Transverse colon (tissue), 4 donors: Measurements from ENCODE around the gene NLRC5. TPM values are rescaled to one million over a fixed set of nuclear protein-coding genes. Genes with fewer than 3 reads are reported as not detected.
"Not testable (repeated sequence)": the region's sequence is repeated elsewhere in the genome, so short reads cannot be mapped to it uniquely, and the experiment has no call there.

Experiments used
- DNase-seq: peaks from one replicate; pipeline ENCODE4 v3.0.0-alpha.2; 2019
- H3K27ac ChIP-seq, 4 donors: fragments of 200-600 bp; sonication (generic); 2 replicates each; pipeline ENCODE4 v1.5.1; 2016 to 2018; ENCODE audit warnings: inconsistent platforms in 4 of 4
- H3K27me3 ChIP-seq: fragments of 200-600 bp; sonication (generic); 2 replicates; pipeline ENCODE4 v1.5.1; 2017; ENCODE audit warnings: inconsistent platforms
- H3K36me3 ChIP-seq, 4 donors: fragments of 200-600 bp; sonication (generic); 2 replicates each; pipeline ENCODE4 v1.5.1; 2017 to 2019; ENCODE audit warnings: inconsistent platforms in 4 of 4
- H3K4me1 ChIP-seq, 4 donors: fragments of 200-600 bp; sonication (generic); 2 replicates each; pipeline ENCODE4 v1.5.1; 2017 to 2020; ENCODE audit warnings: inconsistent platforms in 4 of 4
- H3K4me3 ChIP-seq, 4 donors: fragments of 200-600 bp; sonication (generic); 1 replicate in 1 of 4; 2 replicates in 3 of 4; pipeline versions ENCODE4 v1.5.1 to v1.6.1; 2017 to 2019; ENCODE audit warnings: inconsistent platforms in 4 of 4
- H3K9me3 ChIP-seq, 2 donors: fragments of 200-600 bp; sonication (generic); 2 replicates each; pipeline ENCODE4 v1.5.1; 2017 to 2019; ENCODE audit warnings: inconsistent platforms in 2 of 2
- CTCF ChIP-seq, 5 experiments: fragments of 200-600 bp in 3 of 5; fragments of 450-650 bp in 2 of 5; sonication (generic) in 3 of 5; IDR thresholded peaks; 1 replicate in 2 of 5; 2 replicates in 3 of 5; pipeline ENCODE4 v1.5.1; 2016 to 2017; ENCODE audit warnings: antibody characterized with exemption in 5 of 5, inconsistent platforms in 3 of 5, mild to moderate bottlenecking in 2 of 5, moderate library complexity in 1 of 5
- EP300 ChIP-seq: sonication (generic); formaldehyde crosslinking; IDR thresholded peaks from one replicate; pipeline ENCODE4 v1.6.1; 2017; ENCODE audit warnings: antibody characterized with exemption, low read depth
- POLR2A ChIP-seq: fragments of 450-650 bp; IDR thresholded peaks from one replicate; pipeline ENCODE4 v1.6.1; 2016; ENCODE audit warnings: antibody characterized with exemption, mild to moderate bottlenecking, moderate library complexity
- POLR2AphosphoS5 ChIP-seq, 3 donors: sonication (generic); formaldehyde crosslinking; IDR thresholded peaks; one replicate each; pipeline ENCODE4 v1.6.1; 2016; ENCODE audit warnings: antibody characterized with exemption in 3 of 3
- WGBS, 2 donors: methylation state at CpG; one replicate each; pipeline ENCODE4 v1.1.5; 2018; ENCODE audit warnings: low coverage in 1 of 2; 5-methylcytosine and 5-hydroxymethylcytosine counted together
- in situ Hi-C, 4 donors: fragments of 200-750 bp; cut with MboI; loops; one replicate each; pipeline versions ENCODE4 v1.15.0 to v1.15.1; 2017; ENCODE audit warnings: low sequenced_read_pairs in 3 of 4, low pct_ligation_motif_present in 1 of 4, low pct_unique_long_range_greater_than_20kb in 1 of 4
- intact Hi-C: fragments of 100-400 bp; cut with DNase I; formaldehyde crosslinking; loops from one replicate; pipeline ENCODE4 v1.15.1; 2023; ENCODE audit warnings: low total_unique reads
- total RNA-seq, 4 donors: library from RNA; depleted of rRNA; stranded (reverse); fragments of >200 nt; gene quantifications; one replicate each; pipeline ENCODE4 v1.1.0, GENCODE V29; 2016

Gene NLRC5
- total RNA-seq, 4 donors from 2014 or later: 59.4 to 171 (median 73.6) TPM

- WGBS, 2 donors: 80 to 89% methylated on average over 12 to 22 of the region's 22 CpGs
- Histone ChIP-seq H3K4me1 (peaks cover 0 to 16% (median 4%) of the 10 kb centered on the region in 4 donors), H3K27ac (no peak overlapping the region), H3K27me3 (no peaks in the 10 kb centered on the region), H3K36me3 (no peaks in the 10 kb centered on the region), H3K9me3 (no peaks in the 10 kb centered on the region), H3K4me3 (no peak overlapping the region)
- intact Hi-C loops (no loop called here), in situ Hi-C loops (no loop called here)
- TF ChIP-seq EP300: no peak
- TF ChIP-seq CTCF (IDR thresholded peaks at IDR 0.05): no peak
- TF ChIP-seq POLR2A: no peak
- no peak for TF ChIP-seq POLR2AphosphoS5 (IDR thresholded peaks at IDR 0.05)
- no peak for DNase-seq
These were observed 14.4 kb downstream of the NLRC5 start for GRCh38 chr16:57003439-57004386.

GRCh38 chr16:57004387-57005250 is 15.3 kb downstream of the NLRC5 start:
- H3K27me3 ChIP-seq: no peaks in the 10 kb centered on the region
- H3K27ac ChIP-seq: no peak overlapping the region
- no peak overlapping the region for H3K4me3 ChIP-seq
- no peak for DNase-seq
- intact Hi-C loops (no loop called here), in situ Hi-C loops (no loop called here)
- H3K36me3 ChIP-seq: no peaks in the 10 kb centered on the region
- TF ChIP-seq POLR2AphosphoS5 (IDR thresholded peaks at IDR 0.05): no peak
- no peak for TF ChIP-seq POLR2A
- no peak for TF ChIP-seq EP300
- no peak for TF ChIP-seq CTCF (IDR thresholded peaks at IDR 0.05)
- H3K9me3 ChIP-seq: no peaks in the 10 kb centered on the region
- WGBS, 2 donors: 72 to 83% methylated on average over 3 to 15 of the region's 15 CpGs
- peaks cover 0 to 13% (median 2%) of the 10 kb centered on the region in 4 donors for H3K4me1 ChIP-seq

DNA sequence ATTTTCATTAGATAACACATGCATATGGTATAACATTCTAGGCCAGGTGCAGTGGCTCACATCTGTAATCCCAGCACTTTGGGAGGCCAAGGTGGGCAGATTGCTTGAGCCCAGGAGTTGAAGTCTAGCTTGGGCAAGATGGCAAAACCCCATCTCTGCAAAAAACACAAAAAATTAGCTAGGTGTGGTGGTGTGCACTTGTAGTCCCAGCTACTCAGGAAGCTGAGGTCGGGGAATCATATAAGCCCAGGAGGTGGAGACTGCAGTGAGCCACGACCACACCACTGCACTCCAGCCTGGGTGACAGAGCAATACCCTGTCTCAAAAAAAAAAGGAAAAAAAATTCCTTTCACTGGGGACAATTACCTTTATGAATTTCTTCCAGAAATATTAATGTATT is 16.2 kb downstream of the NLRC5 start:
- DNase-seq, H3K27ac ChIP-seq: not testable (repeated sequence)

GRCh38 chr16:57007050-57007449 is 17.7 kb downstream of the NLRC5 start:
- DNase-seq: no peak
- in situ Hi-C loops (no loop called here), intact Hi-C loops (no loop called here)
- TF ChIP-seq POLR2AphosphoS5 (IDR thresholded peaks at IDR 0.05): no peak
- no peak for TF ChIP-seq EP300
- no peak for TF ChIP-seq POLR2A
- TF ChIP-seq CTCF (IDR thresholded peaks at IDR 0.05): no peak
- Histone ChIP-seq H3K4me3 (no peak overlapping the region), H3K27me3 (no peaks in the 10 kb centered on the region), H3K9me3 (no peaks in the 10 kb centered on the region), H3K36me3 (no peaks in the 10 kb centered on the region), H3K4me1 (no peaks in the 10 kb centered on the region), H3K27ac (no peak overlapping the region)
- WGBS, 2 donors: 53 to 63% methylated on average over 3 to 5 of the region's 5 CpGs

More for the DNA sequence above, 16.2 kb downstream of the NLRC5 start:
- in situ Hi-C loops, H3K9me3 ChIP-seq, H3K4me1 ChIP-seq, intact Hi-C loops, H3K4me3 ChIP-seq, H3K36me3 ChIP-seq, H3K27me3 ChIP-seq: not testable (repeated sequence)
- 61 to 94% methylated on average over 2 of the region's 2 CpGs for WGBS, 2 donors
